Measurements from ENCODE around the gene RNF121. TPM values are rescaled to one million over a fixed set of nuclear protein-coding genes. Genes with fewer than 3 reads are reported as not detected.

RNF121 gene
- total RNA-seq, 6 donors from 2014 or later: 16.0 to 112 (median 28.3) TPM

- no peak overlapping the region for H3K4me3 ChIP-seq
- no peak for ATAC-seq (ENCODE audit: low FRiP score in 2 of 2)
- no peak for DNase-seq
- no peak overlapping the region for H3K27ac ChIP-seq
- no peak for TF ChIP-seq CTCF (IDR thresholded peaks at IDR 0.05)
- no peaks in the 10 kb centered on the region for H3K9me3 ChIP-seq
- 92 to 96% methylated on average over 6 of the region's 6 CpGs for WGBS, 2 donors
- H3K4me1 ChIP-seq: peaks cover 0 to 13% (median 6%) of the 10 kb centered on the region in 4 donors
- no peaks in the 10 kb centered on the region for H3K27me3 ChIP-seq
- H3K36me3 ChIP-seq: no peaks in the 10 kb centered on the region
Measured at GRCh38 chr11:71940561-71941219, 11.8 kb downstream of the RNF121 start.

GRCh38 chr11:71946144-71946571, 17.3 kb downstream of the RNF121 start:
- TF ChIP-seq EP300 (IDR thresholded peaks at IDR 0.05) (no peak), CTCF (IDR thresholded peaks at IDR 0.05) (no peak), POLR2A (IDR thresholded peaks at IDR 0.05) (no peak), POLR2AphosphoS5 (IDR thresholded peaks at IDR 0.05) (no peak)
- 70 to 78% methylated on average over 2 of the region's 2 CpGs for WGBS, 2 donors
- Histone ChIP-seq H3K27me3 (no peaks in the 10 kb centered on the region), H3K4me3 (no peak overlapping the region), H3K4me1 (peaks cover 0 to 9% (median 3%) of the 10 kb centered on the region in 4 donors), H3K36me3 (peaks cover 0 to 3% (median 0%) of the 10 kb centered on the region in 4 donors), H3K27ac (no peak overlapping the region), H3K9me3 (no peaks in the 10 kb centered on the region)
- ATAC-seq (ENCODE audit: low FRiP score in 2 of 2) (no peak), DNase-seq (no peak)

GRCh38 chr11:71947498-71947897, 18.7 kb downstream of the RNF121 start:
- no peak for TF ChIP-seq EP300 (IDR thresholded peaks at IDR 0.05)
- TF ChIP-seq CTCF (IDR thresholded peaks at IDR 0.05): no peak
- TF ChIP-seq POLR2A (IDR thresholded peaks at IDR 0.05): no peak
- no peak for TF ChIP-seq POLR2AphosphoS5 (IDR thresholded peaks at IDR 0.05)
- Histone ChIP-seq H3K4me3 (no peak overlapping the region), H3K9me3 (no peaks in the 10 kb centered on the region), H3K27ac (no peak overlapping the region), H3K27me3 (no peaks in the 10 kb centered on the region), H3K4me1 (peaks cover 0 to 9% (median 3%) of the 10 kb centered on the region in 4 donors), H3K36me3 (peaks cover 0 to 3% (median 0%) of the 10 kb centered on the region in 4 donors)
- 82 to 85% methylated on average over 3 of the region's 3 CpGs for WGBS, 2 donors
- ATAC-seq (ENCODE audit: low FRiP score in 2 of 2) (no peak), DNase-seq (no peak)

- peaks cover 0 to 9% (median 3%) of the 10 kb centered on the region in 4 donors for H3K4me1 ChIP-seq
- 77 to 81% methylated on average over 7 of the region's 7 CpGs for WGBS, 2 donors
- DNase-seq (no peak), ATAC-seq (ENCODE audit: low FRiP score in 2 of 2) (no peak)
- peaks cover 0 to 3% (median 0%) of the 10 kb centered on the region in 4 donors for H3K36me3 ChIP-seq
- no peaks in the 10 kb centered on the region for H3K27me3 ChIP-seq
- TF ChIP-seq POLR2AphosphoS5 (IDR thresholded peaks at IDR 0.05) (no peak), CTCF (IDR thresholded peaks at IDR 0.05) (no peak), EP300 (IDR thresholded peaks at IDR 0.05) (no peak), POLR2A (IDR thresholded peaks at IDR 0.05) (no peak)
- H3K4me3 ChIP-seq: no peak overlapping the region
- no peaks in the 10 kb centered on the region for H3K9me3 ChIP-seq
- no peak overlapping the region for H3K27ac ChIP-seq
Measured at GRCh38 chr11:71948314-71949027, 19.6 kb downstream of the RNF121 start.

Data from upper lobe of left lung (tissue), 6 donors.